Peyer's patch (tissue), 4 donors: ENCODE results near the gene THSD7A. TPM values are rescaled to one million over a fixed set of nuclear protein-coding genes. Genes with fewer than 3 reads are reported as not detected.

Experiments used
- DNase-seq, 3 donors: peaks; one replicate each; pipeline ENCODE4 v3.0.0-alpha.2; 2017 to 2019
- H3K27ac ChIP-seq, 4 donors: fragments of 200-600 bp; sonication (generic); one replicate each; pipeline ENCODE4 v1.5.1; 2016 to 2019
- H3K27me3 ChIP-seq, 2 donors: fragments of 200-600 bp; sonication (generic); one replicate each; pipeline ENCODE4 v1.5.1; 2019
- H3K36me3 ChIP-seq, 3 donors: fragments of 200-600 bp; sonication (generic); one replicate each; pipeline ENCODE4 v1.5.1; 2016 to 2019
- H3K4me1 ChIP-seq, 4 donors: fragments of 200-600 bp; sonication (generic); one replicate each; pipeline ENCODE4 v1.5.1; 2016 to 2019
- H3K4me3 ChIP-seq, 4 donors: fragments of 200-600 bp; sonication (generic); 1 replicate in 3 of 4; 2 replicates in 1 of 4; pipeline ENCODE4 v1.5.1; 2016 to 2019; ENCODE audit warnings: mild to moderate bottlenecking in 1 of 4
- H3K9me3 ChIP-seq, 4 donors: fragments of 200-600 bp; sonication (generic); one replicate each; pipeline ENCODE4 v1.5.1; 2016 to 2019; ENCODE audit warnings: mild to moderate bottlenecking in 1 of 4
- POLR2A ChIP-seq, 2 donors: fragments of 450-650 bp; IDR thresholded peaks; one replicate each; pipeline ENCODE4 v1.5.1; 2017; ENCODE audit warnings: antibody characterized with exemption in 2 of 2, mild to moderate bottlenecking in 2 of 2, moderate library complexity in 2 of 2
- total RNA-seq, 4 donors: library from RNA; depleted of rRNA; stranded (reverse); fragments of >200 nt; gene quantifications; one replicate each; pipeline ENCODE4 v1.1.0, GENCODE V29; 2016
- TF ChIP-seq, protein P1 (sequence below), 6 experiments: fragments of 450-650 bp in 4 of 6; fragments of 200-600 bp in 2 of 6; sonication (generic) in 1 of 6; IDR thresholded peaks; one replicate each; pipeline ENCODE4 v1.5.1; 2017 to 2019; ENCODE audit warnings: antibody characterized with exemption in 6 of 6, mild to moderate bottlenecking in 3 of 6, moderate library complexity in 1 of 6

The THSD7A gene
- total RNA-seq, 4 donors from 2014 or later = 0.53 to 4.1 (median 2.1) TPM

DNA sequence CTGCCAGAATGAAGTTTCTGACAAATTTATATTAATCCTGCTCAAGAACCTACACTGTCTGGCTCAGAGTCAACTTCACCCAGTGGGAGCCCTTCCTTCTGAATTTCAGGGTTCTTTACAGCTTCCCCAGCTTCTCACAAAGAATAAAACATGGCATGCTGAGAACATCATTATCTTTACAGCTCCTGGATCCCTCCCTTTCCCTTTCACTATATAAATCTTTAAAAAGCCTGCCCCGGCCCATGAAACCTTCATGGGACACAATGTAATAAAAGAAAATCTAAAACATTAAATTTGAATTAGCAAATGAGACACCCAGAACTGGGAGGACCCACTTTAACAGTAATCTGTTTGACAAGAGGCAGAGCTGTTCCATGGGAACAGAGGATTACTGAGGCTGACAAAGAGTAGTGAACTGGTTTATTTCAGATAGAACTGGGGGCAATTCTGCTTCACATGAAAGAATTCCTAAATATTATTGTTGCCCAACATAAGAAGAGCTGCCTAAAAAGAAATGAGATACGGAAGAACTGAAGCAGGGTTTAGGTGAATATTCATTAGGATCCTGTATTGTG lies 222.8 kb downstream of the THSD7A start:
- Histone ChIP-seq H3K27ac (no peak overlapping the region), H3K4me3 (no peak overlapping the region), H3K27me3 (no peaks in the 10 kb centered on the region), H3K9me3 (no peaks in the 10 kb centered on the region), H3K36me3 (no peaks in the 10 kb centered on the region), H3K4me1 (no peaks in the 10 kb centered on the region)
- TF ChIP-seq POLR2A (IDR thresholded peaks at IDR 0.05) = no peak
- TF ChIP-seq, protein P1, sequence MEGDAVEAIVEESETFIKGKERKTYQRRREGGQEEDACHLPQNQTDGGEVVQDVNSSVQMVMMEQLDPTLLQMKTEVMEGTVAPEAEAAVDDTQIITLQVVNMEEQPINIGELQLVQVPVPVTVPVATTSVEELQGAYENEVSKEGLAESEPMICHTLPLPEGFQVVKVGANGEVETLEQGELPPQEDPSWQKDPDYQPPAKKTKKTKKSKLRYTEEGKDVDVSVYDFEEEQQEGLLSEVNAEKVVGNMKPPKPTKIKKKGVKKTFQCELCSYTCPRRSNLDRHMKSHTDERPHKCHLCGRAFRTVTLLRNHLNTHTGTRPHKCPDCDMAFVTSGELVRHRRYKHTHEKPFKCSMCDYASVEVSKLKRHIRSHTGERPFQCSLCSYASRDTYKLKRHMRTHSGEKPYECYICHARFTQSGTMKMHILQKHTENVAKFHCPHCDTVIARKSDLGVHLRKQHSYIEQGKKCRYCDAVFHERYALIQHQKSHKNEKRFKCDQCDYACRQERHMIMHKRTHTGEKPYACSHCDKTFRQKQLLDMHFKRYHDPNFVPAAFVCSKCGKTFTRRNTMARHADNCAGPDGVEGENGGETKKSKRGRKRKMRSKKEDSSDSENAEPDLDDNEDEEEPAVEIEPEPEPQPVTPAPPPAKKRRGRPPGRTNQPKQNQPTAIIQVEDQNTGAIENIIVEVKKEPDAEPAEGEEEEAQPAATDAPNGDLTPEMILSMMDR (IDR thresholded peaks at IDR 0.05) = no peak
- no peak for DNase-seq

DNA sequence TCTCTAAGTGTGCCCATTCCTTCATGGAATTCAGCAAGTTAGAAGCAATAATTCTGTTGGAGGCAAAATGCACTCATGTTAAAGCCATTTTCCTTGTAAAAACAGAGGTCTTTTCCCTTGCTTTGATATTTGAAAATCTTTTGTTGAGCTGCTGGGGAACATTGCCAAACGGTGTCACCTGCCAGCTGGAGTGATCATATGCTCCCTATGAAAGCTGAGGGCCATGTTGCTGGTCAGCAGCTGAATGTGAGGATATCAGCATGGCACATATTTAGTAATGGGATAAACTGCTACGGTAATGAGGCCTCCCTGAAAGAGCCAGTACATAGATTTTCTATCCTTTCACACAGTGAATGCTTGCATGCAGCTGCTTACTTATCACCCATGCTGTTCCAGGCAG lies 224.3 kb downstream of the THSD7A start:
- no peak for DNase-seq
- no peak for TF ChIP-seq POLR2A (IDR thresholded peaks at IDR 0.05)
- TF ChIP-seq, protein P1 (IDR thresholded peaks at IDR 0.05) = no peak
- Histone ChIP-seq H3K27me3 (no peaks in the 10 kb centered on the region), H3K4me1 (no peaks in the 10 kb centered on the region), H3K36me3 (no peaks in the 10 kb centered on the region), H3K27ac (no peak overlapping the region), H3K9me3 (no peaks in the 10 kb centered on the region), H3K4me3 (no peak overlapping the region)

DNA sequence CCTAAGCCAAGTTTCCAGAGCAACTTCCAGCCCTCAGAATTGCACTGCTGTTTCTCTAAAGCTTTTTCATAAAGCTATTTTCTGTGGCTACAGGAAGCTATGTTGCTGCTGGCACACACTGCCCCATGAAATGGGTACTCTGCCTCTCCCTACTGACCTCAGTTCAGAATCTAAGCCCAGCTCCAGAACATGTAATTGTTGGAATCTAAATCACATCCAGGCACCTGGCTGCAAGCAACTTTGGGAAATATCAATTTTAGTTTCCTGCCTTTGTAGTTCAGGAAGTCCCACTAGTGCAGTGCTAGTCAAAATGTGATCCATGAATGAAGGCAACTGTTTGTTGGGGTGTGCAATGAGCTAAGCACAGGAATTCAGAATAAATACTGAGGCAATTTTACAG lies 226.2 kb downstream of the THSD7A start:
- Histone ChIP-seq H3K27me3 (no peaks in the 10 kb centered on the region), H3K27ac (no peak overlapping the region)

DNA sequence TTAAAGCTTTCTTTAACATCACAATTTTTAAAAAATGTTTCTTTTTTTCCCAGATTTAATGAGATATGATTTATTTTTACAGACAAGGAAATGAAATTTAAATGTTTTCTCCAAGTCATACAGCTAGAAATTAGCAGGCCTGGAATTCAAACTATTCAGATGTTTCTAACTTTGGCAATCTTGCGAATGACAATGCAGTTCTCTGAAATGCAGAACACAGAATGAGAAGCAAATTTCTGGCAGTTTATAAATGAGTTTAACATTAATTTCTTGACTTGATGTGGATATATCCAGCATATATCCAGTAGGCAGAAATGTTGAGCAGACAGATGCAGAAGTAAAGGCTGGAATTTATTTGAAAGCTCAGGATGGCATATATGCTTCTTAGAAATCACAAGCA lies 227.5 kb downstream of the THSD7A start:
- Histone ChIP-seq H3K4me1 (no peaks in the 10 kb centered on the region), H3K4me3 (no peak overlapping the region), H3K27me3 (no peaks in the 10 kb centered on the region), H3K36me3 (no peaks in the 10 kb centered on the region), H3K27ac (no peak overlapping the region), H3K9me3 (no peaks in the 10 kb centered on the region)
- TF ChIP-seq, protein P1 (IDR thresholded peaks at IDR 0.05) = no peak
- no peak for TF ChIP-seq POLR2A (IDR thresholded peaks at IDR 0.05)
- DNase-seq = no peak

More for the DNA sequence above, 226.2 kb downstream of the THSD7A start:
- no peak overlapping the region for H3K4me3 ChIP-seq
- no peak for DNase-seq
- TF ChIP-seq, protein P1 (IDR thresholded peaks at IDR 0.05) = no peak
- TF ChIP-seq POLR2A (IDR thresholded peaks at IDR 0.05) = no peak
- H3K36me3 ChIP-seq = no peaks in the 10 kb centered on the region
- H3K9me3 ChIP-seq = no peaks in the 10 kb centered on the region
- H3K4me1 ChIP-seq = no peaks in the 10 kb centered on the region

DNA sequence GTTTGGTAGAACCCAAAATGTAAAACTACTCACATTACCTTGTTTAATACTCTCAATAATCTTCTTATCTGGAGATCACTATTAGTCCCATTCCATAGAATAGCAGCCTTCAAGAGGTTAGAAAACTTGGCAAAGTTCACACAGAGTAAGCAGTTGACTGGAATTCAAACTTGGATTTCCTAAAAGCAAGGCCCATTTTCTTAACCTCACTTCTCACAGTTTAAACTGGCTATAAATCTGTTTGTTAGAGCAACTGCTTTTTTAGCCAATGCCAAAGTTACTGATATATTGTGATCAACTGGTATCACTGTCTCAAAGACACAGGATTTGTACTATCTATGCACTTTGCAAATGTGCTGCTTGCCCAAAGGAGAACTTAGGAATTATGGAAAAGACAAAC lies 230.2 kb downstream of the THSD7A start:
- no peaks in the 10 kb centered on the region for H3K4me1 ChIP-seq
- TF ChIP-seq POLR2A (IDR thresholded peaks at IDR 0.05) = no peak
- TF ChIP-seq, protein P1 (IDR thresholded peaks at IDR 0.05) = no peak
- no peak for DNase-seq

DNA sequence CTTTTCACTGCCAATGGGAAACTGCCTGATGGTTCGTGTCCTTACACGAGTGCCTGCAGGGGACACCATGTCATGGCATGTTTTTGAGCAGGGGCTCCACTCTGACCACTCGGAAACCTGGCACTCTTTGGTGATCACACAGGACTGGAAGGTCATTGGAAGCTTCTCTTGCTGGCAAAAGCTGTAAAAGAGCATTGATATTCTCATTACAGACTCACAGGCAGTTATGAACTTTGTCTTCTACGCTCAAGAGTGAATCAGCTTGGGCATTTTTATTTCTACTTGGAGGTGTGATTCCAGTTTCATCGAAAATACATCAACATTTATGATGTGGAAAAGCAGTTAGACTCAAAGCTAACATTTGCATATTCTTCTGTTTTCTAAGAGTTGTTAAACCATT lies 238.7 kb downstream of the THSD7A start:
- H3K4me3 ChIP-seq = no peak overlapping the region
- no peaks in the 10 kb centered on the region for H3K9me3 ChIP-seq
- no peak overlapping the region for H3K27ac ChIP-seq
- H3K4me1 ChIP-seq = no peaks in the 10 kb centered on the region
- TF ChIP-seq, protein P1 (IDR thresholded peaks at IDR 0.05) = no peak
- TF ChIP-seq POLR2A (IDR thresholded peaks at IDR 0.05) = no peak
- no peaks in the 10 kb centered on the region for H3K36me3 ChIP-seq
- DNase-seq = no peak
- no peaks in the 10 kb centered on the region for H3K27me3 ChIP-seq

More for the DNA sequence above, 230.2 kb downstream of the THSD7A start:
- Histone ChIP-seq H3K4me3 (no peak overlapping the region), H3K9me3 (no peaks in the 10 kb centered on the region), H3K27me3 (no peaks in the 10 kb centered on the region), H3K27ac (no peak overlapping the region), H3K36me3 (no peaks in the 10 kb centered on the region)
